H9 (cell line): ENCODE results near the gene ACAP1. TPM values are rescaled to one million over a fixed set of nuclear protein-coding genes. Genes with fewer than 3 reads are reported as not detected.
"Not testable (repeated sequence)": the region's sequence is repeated elsewhere in the genome, so short reads cannot be mapped to it uniquely, and the experiment has no call there.

Experiments
- DNase-seq: peaks from one replicate; pipeline ENCODE4 v3.0.0-alpha.2; 2017
- H2AFZ ChIP-seq: one replicate; pipeline ENCODE4 v1.6.1; 2013; ENCODE audit warnings: mild to moderate bottlenecking, low read length, control low read depth, moderate library complexity
- H2AK5ac ChIP-seq: 2 replicates; pipeline ENCODE4 v1.6.1; 2013; ENCODE audit warnings: low read length, control low read depth, mixed read lengths; ENCODE audit not compliant: insufficient read length
- H2BK120ac ChIP-seq: one replicate; pipeline ENCODE4 v1.6.1; 2013; ENCODE audit warnings: low read depth, mild to moderate bottlenecking, low read length, control low read depth, inconsistent platforms; ENCODE audit not compliant: poor library complexity, severe bottlenecking
- H2BK12ac ChIP-seq: 2 replicates; pipeline ENCODE4 v1.6.1; 2013; ENCODE audit warnings: low read length, control low read depth, mixed read lengths, low read depth; ENCODE audit not compliant: insufficient read length
- H2BK15ac ChIP-seq: 2 replicates; pipeline ENCODE4 v1.6.1; 2013; ENCODE audit warnings: low read depth, low read length, control low read depth
- H2BK20ac ChIP-seq: one replicate; pipeline ENCODE4 v1.6.1; 2013; ENCODE audit warnings: low read depth, mild to moderate bottlenecking, low read length, control low read depth, inconsistent platforms; ENCODE audit not compliant: poor library complexity, severe bottlenecking
- H2BK5ac ChIP-seq: 2 replicates; pipeline ENCODE4 v1.6.1; 2013; ENCODE audit warnings: low read length, control low read depth, mixed read lengths; ENCODE audit not compliant: insufficient read length
- H3K14ac ChIP-seq: 2 replicates; pipeline ENCODE4 v1.6.1; 2013; ENCODE audit warnings: low read length, control low read depth; ENCODE audit not compliant: insufficient read depth
- H3K18ac ChIP-seq: 2 replicates; pipeline ENCODE4 v1.6.1; 2013; ENCODE audit warnings: low read depth, mild to moderate bottlenecking, mixed read lengths, low read length, control low read depth; ENCODE audit not compliant: insufficient read length
- H3K23ac ChIP-seq: 2 replicates; pipeline ENCODE4 v1.6.1; 2013; ENCODE audit warnings: low read length, control low read depth, mixed read lengths, low read depth; ENCODE audit not compliant: insufficient read length
- H3K23me2 ChIP-seq: 2 replicates; pipeline ENCODE4 v1.6.1; 2013; ENCODE audit warnings: low read depth, mild to moderate bottlenecking, mixed read lengths, low read length, control low read depth; ENCODE audit not compliant: insufficient read length, poor library complexity, severe bottlenecking
- H3K27ac ChIP-seq: 2 replicates; pipeline ENCODE4 v1.5.1; 2013; ENCODE audit warnings: low read length, control low read depth, mixed read lengths, low read depth; ENCODE audit not compliant: insufficient read length
- H3K27me3 ChIP-seq: 2 replicates; pipeline ENCODE4 v1.6.1; 2013; ENCODE audit warnings: low read length, control low read depth, inconsistent platforms; ENCODE audit not compliant: insufficient read depth
- H3K4ac ChIP-seq: 2 replicates; pipeline ENCODE4 v1.6.1; 2013; ENCODE audit warnings: low read depth, mild to moderate bottlenecking, control low read depth, inconsistent platforms, low read length, moderate library complexity
- H3K4me1 ChIP-seq: 2 replicates; pipeline ENCODE4 v1.6.1; 2013; ENCODE audit warnings: low read length, control low read depth, inconsistent platforms; ENCODE audit not compliant: insufficient read depth
- H3K4me2 ChIP-seq: 2 replicates; pipeline ENCODE4 v1.6.1; 2013; ENCODE audit warnings: low read length, control low read depth, mixed read lengths; ENCODE audit not compliant: insufficient read length, insufficient read depth
- H3K56ac ChIP-seq: 2 replicates; pipeline ENCODE4 v1.6.1; 2013; ENCODE audit warnings: low read depth, mild to moderate bottlenecking, mixed read lengths, low read length, control low read depth; ENCODE audit not compliant: insufficient read length
- H3K79me1 ChIP-seq: 2 replicates; pipeline ENCODE4 v1.6.1; 2013; ENCODE audit warnings: low read depth, mild to moderate bottlenecking, moderate library complexity, low read length, control low read depth, inconsistent platforms; ENCODE audit not compliant: insufficient read depth, poor library complexity, severe bottlenecking
- H3K79me2 ChIP-seq: 2 replicates; pipeline ENCODE4 v1.6.1; 2013; ENCODE audit warnings: low read length, control low read depth, inconsistent platforms; ENCODE audit not compliant: insufficient read depth
- H3K9ac ChIP-seq: 2 replicates; pipeline ENCODE4 v1.6.1; 2013; ENCODE audit warnings: low read length, control low read depth, mixed read lengths; ENCODE audit not compliant: insufficient read length; ENCODE audit errors: extremely low read depth
- H3K9me3 ChIP-seq: one replicate; pipeline ENCODE4 v1.6.1; 2013; ENCODE audit warnings: low read depth, low read length, inconsistent platforms; ENCODE audit not compliant: control insufficient read depth
- H3T11ph ChIP-seq: one replicate; pipeline ENCODE4 v1.6.1; 2013; ENCODE audit warnings: mild to moderate bottlenecking, low read length, control low read depth, inconsistent platforms
- H4K20me1 ChIP-seq: one replicate; pipeline ENCODE4 v1.6.1; 2013; ENCODE audit not compliant: control insufficient read depth, insufficient read length, insufficient read depth
- H4K5ac ChIP-seq: 2 replicates; pipeline ENCODE4 v1.6.1; 2013; ENCODE audit warnings: low read depth, mild to moderate bottlenecking, mixed read lengths, low read length, control low read depth; ENCODE audit not compliant: insufficient read length
- H4K8ac ChIP-seq: replicated peaks from 2 replicates; pipeline ENCODE4 v1.6.1; 2013; ENCODE audit warnings: low read length, control low read depth, mixed read lengths, low read depth; ENCODE audit not compliant: insufficient read length
- H4K91ac ChIP-seq: 2 replicates; pipeline ENCODE4 v1.6.1; 2013; ENCODE audit warnings: low read depth, mild to moderate bottlenecking, moderate library complexity, mixed read lengths, low read length, control low read depth; ENCODE audit not compliant: insufficient read length
- H3K27ac Mint-ChIP-seq, 3 experiments: 2 replicates in 2 of 3; 3 replicates in 1 of 3; pipeline ENCODE4 v1.8.0; 2020 to 2021; ENCODE audit warnings: mixed read lengths in 3 of 3, mild to moderate bottlenecking in 1 of 3, moderate library complexity in 1 of 3
- H3K27me3 Mint-ChIP-seq: 2 replicates; pipeline ENCODE4 v1.8.0; 2021; ENCODE audit warnings: low read depth, mild to moderate bottlenecking, moderate library complexity, mixed read lengths
- H3K36me3 Mint-ChIP-seq, 3 experiments: 2 replicates in 2 of 3; 3 replicates in 1 of 3; pipeline ENCODE4 v1.8.0; 2020 to 2021; ENCODE audit warnings: low read depth in 3 of 3, mixed read lengths in 3 of 3; ENCODE audit not compliant: insufficient read depth in 1 of 3
- H3K4me1 Mint-ChIP-seq, 2 experiments: 2 replicates each; pipeline ENCODE4 v1.8.0; 2020; ENCODE audit warnings: mixed read lengths in 2 of 2
- H3K4me3 Mint-ChIP-seq, 2 experiments: 2 replicates in 1 of 2; 3 replicates in 1 of 2; pipeline ENCODE4 v1.8.0; 2020 to 2021; ENCODE audit warnings: mild to moderate bottlenecking in 2 of 2, mixed read lengths in 2 of 2, moderate library complexity in 1 of 2
- H3K9me3 Mint-ChIP-seq, 2 experiments: 2 replicates in 1 of 2; 3 replicates in 1 of 2; pipeline ENCODE4 v1.8.0; 2020; ENCODE audit warnings: mild to moderate bottlenecking in 2 of 2, mixed read lengths in 2 of 2, moderate library complexity in 1 of 2
- CTCF ChIP-seq: fragments of 200-600 bp; sonication (generic); conservative IDR thresholded peaks from 3 replicates; pipeline ENCODE4 v1.8.0; 2021; ENCODE audit warnings: antibody characterized with exemption, mild to moderate bottlenecking
- WGBS: extraction: QIAGEN DNeasy Blood & Tissue Kit; methylation state at CpG from one replicate; pipeline ENCODE4 v1.1.7; 2013; ENCODE audit warnings: missing lambda C conversion rate, low lambda C conversion rate, mixed read lengths; ENCODE audit not compliant: insufficient read length; ENCODE audit errors: extremely low coverage; 5-methylcytosine and 5-hydroxymethylcytosine counted together
- total RNA-seq: library from RNA; stranded (reverse); gene quantifications from 2 replicates; pipeline ENCODE4 v1.2.1, GENCODE V29; 2021

The ACAP1 gene
- total RNA-seq, 1 experiment from 2014 or later: 18.2 TPM

GRCh38 chr17:7334938-7335538 lies 1.3 kb upstream of the ACAP1 start:
- Mint-ChIP-seq H3K4me3 (peak overlapping the region in 1 of 2 experiments; percentile 25; a peak in 1 of 5 replicates), H3K27ac (no peak overlapping the region), H3K9me3 (no peaks in the 10 kb centered on the region), H3K27me3 (no peaks in the 10 kb centered on the region; the same call in 1 of the 2 replicates), H3K36me3 (no peaks in the 10 kb centered on the region; a peak in 1 of 7 replicates), H3K4me1 (peaks cover 23 to 38% of the 10 kb centered on the region in 2 experiments)
- Histone ChIP-seq H2AK5ac (no peak overlapping the region), H2BK120ac (no peak overlapping the region), H3K79me1 (no peaks in the 10 kb centered on the region), H3K23ac (no peak overlapping the region), H3K23me2 (peaks cover 6% of the 10 kb centered on the region), H2BK20ac (no peak overlapping the region), H3K9me3 (no peaks in the 10 kb centered on the region), H3K4me2 (no peak overlapping the region), H4K8ac (no peak overlapping the region), H4K20me1 (no peaks in the 10 kb centered on the region), H2AFZ (no peak overlapping the region), H3K79me2 (no peaks in the 10 kb centered on the region), H3K27me3 (no peaks in the 10 kb centered on the region), H3K4ac (no peak overlapping the region), H3K27ac (no peak overlapping the region), H3K14ac (no peak overlapping the region), H3K4me1 (peaks cover 4% of the 10 kb centered on the region; the same call in 1 of the 2 replicates), H2BK5ac (no peak overlapping the region), H2BK15ac (no peak overlapping the region), H3K9ac (no peak overlapping the region), H3T11ph (no peak overlapping the region), H4K91ac (no peak overlapping the region), H3K56ac (no peak overlapping the region), H2BK12ac (no peak overlapping the region), H3K18ac (no peak overlapping the region), H4K5ac (no peak overlapping the region)
- no peak for DNase-seq
- WGBS: no CpG with 5 or more reads among the region's 3 CpGs
- no peak for TF ChIP-seq CTCF

GRCh38 chr17:7335765-7336164 lies 564 bp upstream of the ACAP1 start:
- H3K27me3 Mint-ChIP-seq, H3K79me2 ChIP-seq, H3K36me3 Mint-ChIP-seq, DNase-seq, H3K27ac ChIP-seq, H3K23ac ChIP-seq, H3K4ac ChIP-seq, H2BK5ac ChIP-seq, H2BK12ac ChIP-seq, H3K4me2 ChIP-seq, H3K14ac ChIP-seq, H2BK120ac ChIP-seq, H3K18ac ChIP-seq, H2BK15ac ChIP-seq, H3K9ac ChIP-seq, H4K5ac ChIP-seq, H4K8ac ChIP-seq, H4K91ac ChIP-seq, H2BK20ac ChIP-seq, H2AK5ac ChIP-seq, H3K79me1 ChIP-seq, H3K23me2 ChIP-seq, H3K9me3 Mint-ChIP-seq, H3T11ph ChIP-seq, H2AFZ ChIP-seq, H3K9me3 ChIP-seq, H3K4me1 ChIP-seq, H3K56ac ChIP-seq, H3K27me3 ChIP-seq, H4K20me1 ChIP-seq: not testable (repeated sequence)
- WGBS: no CpG with 5 or more reads among the region's 13 CpGs
- H3K27ac Mint-ChIP-seq: peak overlapping the region in 1 of 3 experiments; percentile 71; a peak in 1 of 7 replicates
- H3K4me1 Mint-ChIP-seq: peaks cover 22 to 36% of the 10 kb centered on the region in 2 experiments
- peak overlapping the region in 1 of 2 experiments; percentile 70; a peak in 3 of 5 replicates for H3K4me3 Mint-ChIP-seq
